GM18519 (cell line): ENCODE results near the gene SND1.
"Not testable (repeated sequence)": the region's sequence is repeated elsewhere in the genome, so short reads cannot be mapped to it uniquely, and the experiment has no call there.

Experiments used
- ATAC-seq: cut with Tn5 transposase; IDR thresholded peaks from one replicate; pipeline ENCODE4 v1.9.1; 2021; ENCODE audit warnings: mild to moderate bottlenecking, moderate library complexity; ENCODE audit not compliant: unreplicated experiment, low FRiP score

SND1 gene

DNA sequence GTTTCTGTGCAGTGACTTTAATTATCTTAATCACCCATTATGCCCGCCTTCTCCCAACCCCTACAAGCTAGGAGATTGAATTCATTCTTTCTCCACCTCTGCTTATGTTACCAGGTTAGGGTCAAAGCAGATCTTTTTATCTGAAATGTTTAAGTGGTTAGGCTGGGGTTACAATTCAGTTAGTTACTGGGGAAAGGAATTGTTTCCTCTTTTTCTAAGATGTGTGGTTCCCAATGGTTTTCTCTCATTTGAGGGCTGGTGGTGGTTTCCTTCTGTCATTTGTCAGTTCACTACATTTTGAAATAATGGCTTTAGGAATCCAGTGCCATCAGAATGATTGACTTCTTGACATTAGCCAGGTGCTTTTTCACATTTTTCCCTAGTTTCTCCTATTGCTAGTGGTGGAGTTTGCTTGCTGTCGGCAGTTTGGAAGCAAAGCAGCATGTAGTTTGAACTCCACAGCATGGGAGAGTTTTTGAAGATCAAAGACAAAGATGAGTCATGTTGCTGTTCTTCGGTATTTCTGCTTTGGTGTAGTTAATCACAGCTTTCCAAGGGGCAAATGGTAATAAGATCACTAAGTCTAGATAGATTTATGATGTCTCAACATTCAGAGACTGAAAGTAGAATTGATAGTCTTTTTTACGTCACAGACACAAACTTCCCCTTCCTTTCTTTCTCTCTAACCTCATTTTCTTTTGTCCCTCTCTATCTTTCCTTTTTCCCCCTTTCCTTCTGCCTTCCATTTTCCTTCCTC, 168.2 kb downstream of the SND1 start:
- ATAC-seq, result no peak

DNA sequence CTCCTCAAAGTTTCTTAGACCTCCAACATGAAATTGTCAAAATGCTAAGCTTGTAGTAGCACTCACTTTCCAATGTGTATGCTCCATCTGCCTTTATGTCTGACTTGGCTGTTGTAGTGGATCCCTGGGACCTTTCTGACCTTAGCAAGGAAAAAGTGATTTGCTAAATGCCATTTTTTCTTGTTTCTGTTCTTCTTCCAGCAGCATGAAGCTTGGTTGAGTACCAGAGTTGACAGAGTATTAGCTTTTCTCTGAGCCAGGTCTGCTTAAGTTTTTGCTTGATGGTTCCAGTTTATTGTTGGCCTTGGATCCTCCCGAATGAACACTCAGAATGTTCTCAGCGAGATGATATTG, 168.7 kb downstream of the SND1 start:
- ATAC-seq, result no peak

- no peak for ATAC-seq
These were observed 169.2 kb downstream of the SND1 start for GRCh38 chr7:127821146-127821545.

DNA sequence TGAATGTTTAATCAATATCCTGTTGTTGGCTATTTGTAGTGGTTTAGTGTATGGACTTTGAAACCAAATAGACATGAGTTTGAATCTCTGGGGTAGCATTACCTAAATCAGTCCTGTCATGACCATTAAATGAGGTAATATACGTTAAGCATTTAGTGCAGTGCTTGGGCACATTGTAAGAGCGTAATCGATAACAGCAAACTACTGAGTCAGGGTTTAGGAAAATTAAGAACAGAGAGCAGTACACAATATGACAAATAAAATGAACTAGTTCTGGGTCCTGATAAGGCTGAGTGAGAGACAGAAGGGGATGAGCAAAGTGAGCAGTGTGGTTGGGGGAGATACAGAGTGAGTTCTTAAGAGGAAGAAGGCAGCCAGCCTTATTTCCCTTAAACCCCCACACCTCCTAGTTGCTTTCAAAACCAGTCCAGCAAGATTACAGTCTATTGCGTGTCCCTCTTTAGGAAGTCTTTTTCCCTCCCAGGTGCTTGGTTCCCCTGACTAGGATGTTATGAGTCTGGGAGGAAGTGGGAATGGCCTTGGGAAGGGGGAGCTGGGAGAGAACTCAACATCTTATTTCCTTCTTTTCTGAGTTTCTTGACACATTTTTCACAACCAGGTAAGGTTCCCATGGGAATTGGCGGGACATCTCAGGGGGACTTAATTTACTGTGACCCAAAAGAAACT, 171.0 kb downstream of the SND1 start:
- peak; percentile 45 for ATAC-seq

DNA sequence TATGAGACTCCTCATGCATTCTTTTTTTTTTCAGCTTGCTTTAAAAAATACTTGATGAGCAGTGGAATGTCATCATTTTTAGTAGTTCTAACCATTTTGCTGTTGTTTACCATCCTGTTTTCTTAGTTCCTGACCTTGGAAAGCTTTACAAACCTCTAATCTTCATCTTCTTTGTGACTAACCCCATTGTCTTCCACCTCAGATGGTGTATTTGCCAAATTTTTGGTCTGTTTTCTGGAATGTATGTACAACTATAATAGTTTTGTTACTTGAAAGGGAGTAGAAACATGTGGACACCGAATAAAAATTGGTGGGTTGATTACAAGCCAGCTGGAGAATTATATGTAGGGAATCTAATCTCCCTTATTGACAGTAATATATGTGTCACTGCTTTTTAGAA, 172.7 kb downstream of the SND1 start:
- no peak for ATAC-seq

DNA sequence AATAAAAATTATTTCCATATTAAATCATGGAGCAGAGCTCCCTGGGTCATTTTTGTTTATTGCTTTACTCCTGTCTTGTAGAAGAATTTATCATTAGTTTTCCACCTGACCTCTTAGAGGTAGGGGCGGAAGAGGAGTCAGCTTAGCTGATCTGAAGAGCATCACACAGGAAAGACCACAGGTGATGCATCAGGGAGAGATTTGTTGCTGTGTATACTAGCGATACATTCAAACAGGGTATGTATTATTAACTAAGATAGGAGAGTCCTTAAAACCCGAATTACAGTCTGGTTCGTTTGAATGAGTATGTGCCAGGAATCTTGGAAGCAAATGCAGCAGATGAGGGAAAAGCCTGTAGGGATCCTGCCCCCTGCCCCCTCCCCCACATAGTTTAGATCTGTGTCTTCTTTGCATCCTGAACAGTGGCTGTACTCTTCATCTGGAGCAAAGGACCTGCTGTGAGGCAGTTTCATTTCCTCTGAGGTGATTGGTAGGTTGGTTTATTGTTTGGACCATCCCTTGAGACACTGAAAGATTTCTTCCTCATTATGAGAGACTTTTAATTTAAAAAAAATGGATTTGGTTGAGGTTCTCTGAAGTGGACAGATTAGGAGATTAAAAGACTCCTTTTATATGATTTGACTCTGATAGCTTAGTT, 177.0 kb downstream of the SND1 start:
- no peak for ATAC-seq

DNA sequence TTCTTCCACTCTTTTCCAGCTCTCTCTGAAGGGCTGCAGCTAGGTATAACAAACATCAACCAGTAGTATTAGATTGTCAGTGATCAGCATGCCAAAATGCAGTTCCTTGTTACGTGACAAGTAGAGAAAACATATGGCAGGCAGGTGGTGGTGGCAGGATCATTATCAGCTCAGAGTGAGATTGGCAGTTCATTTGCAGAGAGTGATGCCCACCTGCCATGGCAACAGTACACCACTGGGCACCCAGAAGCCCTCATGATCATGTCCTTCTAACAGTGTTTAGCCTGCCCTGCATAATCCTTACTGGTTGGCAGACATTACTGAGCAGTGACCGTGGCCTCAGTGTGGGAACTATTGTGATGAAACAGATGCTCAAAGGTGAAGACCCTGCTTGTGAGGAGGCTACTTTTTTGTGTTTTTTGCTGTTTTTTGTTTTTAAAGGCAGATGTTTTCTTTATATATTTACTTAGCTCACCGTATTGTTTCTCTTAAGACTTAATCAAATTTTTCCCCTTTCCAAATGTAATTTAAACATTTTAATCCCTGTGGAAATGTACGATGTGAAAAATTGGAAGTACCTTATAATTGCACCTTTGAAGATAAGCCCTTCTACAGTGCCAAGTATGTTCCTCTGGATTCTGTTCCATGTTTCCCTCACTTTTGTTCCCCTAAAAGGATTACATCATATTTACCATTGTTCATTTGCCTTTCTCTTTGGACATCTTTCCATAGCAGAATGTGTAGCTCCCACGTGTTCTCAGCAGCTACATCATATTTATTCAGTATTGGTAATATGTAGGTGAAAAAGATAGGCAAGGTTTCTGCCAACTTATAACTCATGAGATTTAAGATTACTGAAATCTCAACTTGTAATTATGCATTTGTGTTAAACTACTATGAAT, 179.6 kb downstream of the SND1 start:
- no peak for ATAC-seq

GRCh38 chr7:127832592-127832991, 180.6 kb downstream of the SND1 start:
- ATAC-seq, result no peak

GRCh38 chr7:127833641-127834040, 181.6 kb downstream of the SND1 start:
- ATAC-seq, result no peak

GRCh38 chr7:127835679-127836078, 183.7 kb downstream of the SND1 start:
- no peak for ATAC-seq

- not testable (repeated sequence) for ATAC-seq
These were observed 185.9 kb downstream of the SND1 start for GRCh38 chr7:127837816-127838410.

- ATAC-seq, result no peak
These were observed 186.9 kb downstream of the SND1 start for GRCh38 chr7:127838816-127839415.

DNA sequence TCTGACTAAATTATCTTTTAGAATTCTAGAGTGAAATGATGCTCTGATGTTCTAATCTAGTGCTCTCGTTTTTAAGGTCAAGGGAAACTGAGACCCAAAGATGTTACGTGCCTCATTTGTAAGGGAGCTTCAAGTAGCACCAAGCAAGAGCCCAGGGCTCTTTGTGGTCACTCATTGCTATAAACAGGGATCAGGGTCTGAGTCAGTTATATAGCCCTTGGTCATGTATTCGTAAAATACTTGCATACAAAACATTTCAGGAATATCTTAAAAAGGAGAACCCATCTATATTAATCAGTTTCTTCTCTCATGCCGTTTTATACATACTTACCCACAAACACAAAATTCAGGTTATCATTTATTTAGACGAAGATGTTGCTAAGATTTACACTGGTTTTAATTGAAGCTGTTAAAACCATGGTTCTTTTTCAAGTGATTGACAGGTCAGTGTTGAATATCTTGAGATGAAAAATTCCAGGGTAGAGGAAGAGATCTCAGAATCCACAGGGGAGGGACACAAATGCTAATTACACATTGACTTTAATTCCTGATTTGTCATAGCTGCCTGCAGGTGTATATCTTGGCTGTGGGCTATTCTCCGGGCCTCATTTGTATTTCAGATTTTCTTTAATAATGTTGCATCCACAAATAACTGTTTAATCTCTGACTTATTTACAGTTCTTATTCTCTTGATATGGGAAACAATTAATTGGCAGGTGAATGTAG, 188.4 kb downstream of the SND1 start:
- ATAC-seq, result no peak

- no peak for ATAC-seq
These were observed 192.2 kb downstream of the SND1 start for GRCh38 chr7:127844165-127844564.

DNA sequence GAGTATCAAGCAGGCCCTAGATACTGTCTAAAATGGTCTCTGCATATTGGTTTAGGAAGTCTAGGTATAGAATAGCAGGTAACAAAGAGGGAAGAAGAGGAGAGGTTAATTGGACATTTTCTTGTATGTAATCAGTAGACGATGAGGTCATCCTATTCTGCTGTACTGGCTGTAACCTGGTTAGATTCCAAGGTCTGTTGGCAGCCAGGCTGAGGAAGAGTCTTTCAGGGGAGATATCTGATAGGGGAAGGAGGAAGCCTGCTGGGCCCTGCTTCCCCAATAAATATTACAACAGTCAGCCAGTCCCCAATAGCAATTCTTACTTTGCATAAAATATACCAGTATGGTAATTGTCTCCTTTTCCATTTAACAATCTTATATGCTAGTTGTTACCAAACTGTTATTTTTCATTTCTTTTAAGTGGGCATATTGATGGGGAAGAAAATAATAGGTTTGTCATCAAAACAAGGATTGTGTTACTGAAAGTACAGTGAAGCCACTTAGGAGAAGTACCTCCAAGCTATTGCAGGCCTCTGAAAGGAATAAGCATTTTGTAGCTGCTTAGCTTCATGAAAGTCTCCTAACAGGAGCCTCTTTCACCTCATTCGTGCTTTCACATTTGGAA, 192.8 kb downstream of the SND1 start:
- no peak for ATAC-seq

DNA sequence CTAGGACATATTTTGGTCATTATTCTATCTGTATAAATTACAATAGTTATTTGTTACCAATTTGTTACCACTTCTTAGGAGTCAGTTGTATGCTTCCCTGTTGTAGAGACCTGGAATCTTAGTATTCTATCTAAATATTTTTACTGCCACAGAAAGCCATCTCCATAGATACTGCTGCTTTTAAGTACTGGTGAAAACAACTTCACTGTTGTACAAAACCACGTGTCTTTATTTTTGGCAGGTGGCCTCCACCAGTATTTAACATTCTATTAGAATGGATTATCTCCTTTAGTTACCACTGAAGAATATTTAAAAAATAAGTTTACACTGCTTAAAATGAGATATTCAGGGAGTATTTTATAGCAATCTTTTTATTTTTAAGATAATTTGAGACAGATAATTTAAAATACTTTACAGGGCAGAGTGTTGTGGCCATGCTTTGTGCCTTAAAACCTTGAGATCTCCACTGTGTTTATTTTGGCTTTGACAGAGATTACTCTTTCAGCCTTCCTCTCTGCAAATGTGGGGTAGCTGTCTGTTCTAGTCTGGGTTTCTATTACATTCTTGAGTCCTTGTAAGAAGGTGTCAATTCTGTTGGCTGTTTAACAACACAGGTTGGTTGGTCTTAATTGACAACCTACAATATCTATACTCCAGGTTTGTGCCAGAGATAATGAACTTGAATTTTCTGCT, 193.7 kb downstream of the SND1 start:
- ATAC-seq, result no peak

- ATAC-seq, result no peak
These were observed 195.6 kb downstream of the SND1 start for GRCh38 chr7:127847641-127848040.

GRCh38 chr7:127848241-127848640, 196.2 kb downstream of the SND1 start:
- no peak for ATAC-seq
